Activated B cell treated with CpG ODN at 0.5 μM for 24 hours (primary cell): ENCODE results near the gene DRC7. TPM values are rescaled to one million over a fixed set of nuclear protein-coding genes. Genes with fewer than 3 reads are reported as not detected.

Source experiments
- ATAC-seq: fragments of 200-7000 bp; cut with Tn5 transposase; one replicate; pipeline ENCODE4 v1.10.0; 2021; ENCODE audit warnings: low read depth, mild to moderate bottlenecking, moderate library complexity
- CTCF ChIA-PET: fragments of 350-600 bp; sonication (Branson Sonifier 250); formaldehyde crosslinking; loops from one replicate; lab custom pipeline; 2021; ENCODE audit warnings: antibody characterized with exemption; lab: Charles Lee
- POLR2A ChIA-PET: fragments of 350-600 bp; sonication (Branson Sonifier 250); formaldehyde crosslinking; loops from one replicate; lab custom pipeline; 2021; ENCODE audit warnings: antibody characterized with exemption; lab: Charles Lee
- DNase-seq: peaks from one replicate; pipeline ENCODE4 v3.0.0; 2022
- H3K27ac Mint-ChIP-seq: one replicate; pipeline ENCODE4 v1.8.0; 2020; ENCODE audit warnings: mixed read lengths
- H3K27me3 Mint-ChIP-seq: one replicate; pipeline ENCODE4 v1.8.0; 2021; ENCODE audit warnings: mixed read lengths
- H3K36me3 Mint-ChIP-seq: one replicate; pipeline ENCODE4 v1.8.0; 2021; ENCODE audit warnings: low read depth, mixed read lengths
- H3K4me1 Mint-ChIP-seq: one replicate; pipeline ENCODE4 v1.8.0; 2021; ENCODE audit warnings: mixed read lengths
- H3K4me3 Mint-ChIP-seq: one replicate; pipeline ENCODE4 v1.8.0; 2020; ENCODE audit warnings: mild to moderate bottlenecking, mixed read lengths
- H3K9me3 Mint-ChIP-seq: one replicate; pipeline ENCODE4 v1.8.0; 2020; ENCODE audit warnings: mixed read lengths
- intact Hi-C: fragments of 100-400 bp; cut with micrococcal nuclease; formaldehyde crosslinking; loops from one replicate; pipeline ENCODE4 v1.15.1; 2024
- total RNA-seq: library from RNA; stranded (reverse); gene quantifications from 2 replicates; pipeline ENCODE4 v1.2.3, GENCODE V29; 2022
- TF ChIP-seq, protein P1 (sequence below): fragments of 200-600 bp; IDR thresholded peaks from one replicate; pipeline ENCODE4 v1.8.0; 2022; ENCODE audit warnings: antibody characterized with exemption, mild to moderate bottlenecking

The DRC7 gene
- total RNA-seq, 1 donor from 2014 or later, result not detected

DNA sequence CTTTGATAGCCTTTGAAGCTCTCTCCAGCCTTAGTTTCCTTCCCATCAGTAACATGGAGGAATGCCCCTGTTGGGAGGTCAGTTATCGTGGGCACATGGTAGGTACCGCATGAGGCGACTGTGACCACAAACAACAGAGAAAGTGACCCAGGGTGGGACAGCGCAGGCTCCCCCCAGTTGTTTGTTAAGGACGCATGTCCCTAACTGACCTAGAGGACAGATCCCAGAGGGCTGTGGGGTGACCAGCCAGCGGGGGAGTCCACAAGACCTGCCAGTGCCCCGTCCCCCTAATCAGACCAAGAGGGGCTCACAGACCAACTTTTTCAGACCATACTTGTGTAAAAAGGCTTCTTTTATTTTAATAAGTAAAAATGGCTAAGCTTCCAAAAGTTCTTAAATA lies 63.3 kb downstream of the DRC7 start:
- no peaks in the 10 kb centered on the region for H3K27me3 Mint-ChIP-seq
- H3K27ac Mint-ChIP-seq, result no peak overlapping the region
- H3K4me1 Mint-ChIP-seq, result no peaks in the 10 kb centered on the region
- POLR2A ChIA-PET, result no interaction called here
- intact Hi-C loops, result loop anchor here (1.0 kb wide), 3 partner anchors 23 to 247 kb away; partner anchors contain the start of gene KATNB1
- H3K36me3 Mint-ChIP-seq, result peaks cover 12% of the 10 kb centered on the region
- H3K4me3 Mint-ChIP-seq, result no peak overlapping the region
- no peaks in the 10 kb centered on the region for H3K9me3 Mint-ChIP-seq
- TF ChIP-seq, protein P1, sequence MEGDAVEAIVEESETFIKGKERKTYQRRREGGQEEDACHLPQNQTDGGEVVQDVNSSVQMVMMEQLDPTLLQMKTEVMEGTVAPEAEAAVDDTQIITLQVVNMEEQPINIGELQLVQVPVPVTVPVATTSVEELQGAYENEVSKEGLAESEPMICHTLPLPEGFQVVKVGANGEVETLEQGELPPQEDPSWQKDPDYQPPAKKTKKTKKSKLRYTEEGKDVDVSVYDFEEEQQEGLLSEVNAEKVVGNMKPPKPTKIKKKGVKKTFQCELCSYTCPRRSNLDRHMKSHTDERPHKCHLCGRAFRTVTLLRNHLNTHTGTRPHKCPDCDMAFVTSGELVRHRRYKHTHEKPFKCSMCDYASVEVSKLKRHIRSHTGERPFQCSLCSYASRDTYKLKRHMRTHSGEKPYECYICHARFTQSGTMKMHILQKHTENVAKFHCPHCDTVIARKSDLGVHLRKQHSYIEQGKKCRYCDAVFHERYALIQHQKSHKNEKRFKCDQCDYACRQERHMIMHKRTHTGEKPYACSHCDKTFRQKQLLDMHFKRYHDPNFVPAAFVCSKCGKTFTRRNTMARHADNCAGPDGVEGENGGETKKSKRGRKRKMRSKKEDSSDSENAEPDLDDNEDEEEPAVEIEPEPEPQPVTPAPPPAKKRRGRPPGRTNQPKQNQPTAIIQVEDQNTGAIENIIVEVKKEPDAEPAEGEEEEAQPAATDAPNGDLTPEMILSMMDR, result no peak
- no peak for DNase-seq
- ATAC-seq, result no peak
- CTCF ChIA-PET, result interaction anchor here (1.2 to 1.3 kb wide), 2 partner anchors 22 to 23 kb away, joined by 3 read pairs; partner anchors contain the start of gene KATNB1

DNA sequence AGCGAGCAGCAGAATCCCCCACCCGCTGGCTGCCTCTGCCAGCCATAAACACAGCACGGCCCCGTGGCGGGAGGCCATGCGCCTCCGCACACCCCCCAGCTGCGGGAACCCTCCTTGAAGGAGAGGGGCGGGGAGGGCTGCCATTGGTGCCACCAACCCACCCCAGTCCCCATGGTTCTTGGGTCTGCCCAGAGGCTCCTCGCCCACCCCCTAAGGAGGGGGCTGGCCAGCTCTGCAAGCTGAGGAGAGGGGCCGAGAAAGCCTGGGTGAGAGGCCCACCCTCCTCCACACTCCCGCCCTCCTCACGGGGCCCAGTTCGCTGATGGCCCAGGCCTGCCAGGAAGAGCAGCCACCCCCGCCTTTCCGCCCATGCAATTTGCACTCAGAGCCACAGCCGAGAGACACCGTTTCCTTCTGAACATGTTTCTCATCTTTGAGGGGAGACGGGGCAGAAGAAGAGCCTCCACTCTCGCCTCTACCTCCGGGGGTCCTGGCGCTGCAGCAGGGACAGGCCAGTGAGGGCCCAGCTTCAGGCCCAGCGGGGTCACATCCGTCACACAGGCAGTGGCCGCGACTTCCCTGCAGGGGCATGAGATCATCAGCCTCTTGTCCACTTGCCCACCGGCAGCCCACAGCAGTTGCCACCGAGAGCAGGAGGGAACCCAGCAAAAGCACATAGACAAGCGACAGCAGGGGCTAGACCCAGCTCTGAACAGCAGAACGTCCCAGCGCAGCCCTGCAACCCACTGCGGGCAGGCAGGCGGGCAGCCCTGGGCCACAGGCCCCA lies 63.9 kb downstream of the DRC7 start:
- Mint-ChIP-seq H3K4me3 (no peak overlapping the region), H3K27me3 (no peaks in the 10 kb centered on the region), H3K36me3 (peaks cover 10% of the 10 kb centered on the region), H3K4me1 (no peaks in the 10 kb centered on the region), H3K9me3 (no peaks in the 10 kb centered on the region), H3K27ac (no peak overlapping the region)
- TF ChIP-seq, protein P1, result no peak
- CTCF ChIA-PET, result interaction anchor here (1.2 kb wide), 1 partner anchor 23 kb away, joined by 3 read pairs; the partner anchor contains the start of gene KATNB1
- POLR2A ChIA-PET, result no interaction called here
- ATAC-seq (no peak), DNase-seq (no peak)
- intact Hi-C loops, result no loop called here

DNA sequence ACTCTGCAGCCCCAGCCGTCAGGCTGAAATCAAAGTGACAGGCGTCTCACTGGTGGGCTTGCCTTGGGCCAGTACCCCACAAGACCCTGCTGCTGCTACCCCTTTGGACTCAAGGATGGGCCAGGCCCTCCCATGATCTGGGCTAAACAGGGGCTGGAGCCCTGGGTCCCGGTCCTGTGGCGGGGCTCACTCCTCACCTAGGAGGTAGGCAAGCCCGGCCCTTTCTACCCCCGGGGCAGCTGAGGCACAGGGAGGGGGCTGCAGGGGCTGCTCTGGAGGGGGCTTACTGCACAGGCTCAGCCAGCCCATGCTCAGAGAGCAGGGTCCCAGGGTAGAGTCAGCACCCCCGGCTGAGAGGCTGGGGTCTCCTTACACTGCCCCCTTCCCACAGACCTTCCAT lies 64.5 kb downstream of the DRC7 start:
- ChIA-PET CTCF (no interaction called here), POLR2A (interaction anchor here (0.8 kb wide), 1 partner anchor 14 kb away, joined by 3 read pairs; no protein-coding TSS in a partner anchor)
- Mint-ChIP-seq H3K27me3 (no peaks in the 10 kb centered on the region), H3K4me1 (no peaks in the 10 kb centered on the region), H3K36me3 (peaks cover 8% of the 10 kb centered on the region), H3K4me3 (no peak overlapping the region), H3K9me3 (no peaks in the 10 kb centered on the region), H3K27ac (no peak overlapping the region)
- TF ChIP-seq, protein P1, result no peak
- no peak for DNase-seq
- intact Hi-C loops, result no loop called here
- no peak for ATAC-seq

DNA sequence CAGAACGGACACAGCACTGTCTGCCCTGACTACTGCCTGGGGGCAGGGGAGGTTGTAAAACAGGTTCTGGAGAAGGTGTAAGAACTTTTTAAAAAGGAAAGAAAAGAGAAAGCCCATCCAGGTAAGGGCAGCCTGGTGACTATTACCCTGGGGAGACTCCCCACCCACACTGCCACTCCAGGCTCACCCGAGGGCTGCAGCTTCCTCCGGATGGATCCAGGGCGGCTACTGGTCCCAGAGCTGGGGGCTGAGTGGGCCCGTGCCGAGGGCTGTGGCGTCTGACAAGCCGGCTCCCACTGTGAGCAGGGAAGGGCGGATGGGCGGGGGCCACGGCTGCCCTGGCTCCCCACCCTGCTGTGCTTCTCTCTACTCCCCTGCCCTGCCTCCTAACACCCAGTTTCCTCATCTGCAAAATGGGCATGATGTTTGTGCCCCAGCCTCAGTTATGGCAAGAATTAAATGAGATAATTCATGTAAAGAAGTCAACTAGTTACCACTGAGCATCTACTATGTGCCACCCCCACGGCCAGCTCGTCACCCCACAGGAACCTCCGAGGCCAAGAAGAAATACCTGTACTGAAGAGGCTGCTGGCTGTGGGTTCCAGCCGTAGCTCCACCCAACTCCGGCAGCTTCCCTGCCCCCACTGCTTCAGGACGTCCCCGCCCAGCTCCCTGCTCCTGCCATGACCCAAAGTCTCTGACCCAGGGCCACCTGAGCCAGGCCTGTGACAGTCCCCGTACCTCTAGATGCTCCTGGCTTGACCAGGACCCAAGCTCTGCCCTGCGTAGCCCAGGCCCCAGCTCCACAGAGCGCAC lies 65.1 kb downstream of the DRC7 start:
- H3K4me1 Mint-ChIP-seq, result no peaks in the 10 kb centered on the region
- ChIA-PET CTCF (no interaction called here), POLR2A (interaction anchor here (0.8 kb wide), 1 partner anchor 13 kb away, joined by 3 read pairs; no protein-coding TSS in a partner anchor)
- H3K27ac Mint-ChIP-seq, result no peak overlapping the region
- no peaks in the 10 kb centered on the region for H3K27me3 Mint-ChIP-seq
- no peak for ATAC-seq
- TF ChIP-seq, protein P1, result no peak
- H3K4me3 Mint-ChIP-seq, result no peak overlapping the region
- intact Hi-C loops, result no loop called here
- DNase-seq, result no peak
- H3K9me3 Mint-ChIP-seq, result no peaks in the 10 kb centered on the region
- H3K36me3 Mint-ChIP-seq, result peaks cover 7% of the 10 kb centered on the region
